DMS 273 (cell line): ENCODE measurements around the gene POLR2H.

Experiments used
- DNase-seq: peaks from one replicate; lab custom pipeline; 2025; ENCODE audit not compliant: unreplicated experiment; lab: John Stamatoyannopoulos, UW

POLR2H gene

DNA sequence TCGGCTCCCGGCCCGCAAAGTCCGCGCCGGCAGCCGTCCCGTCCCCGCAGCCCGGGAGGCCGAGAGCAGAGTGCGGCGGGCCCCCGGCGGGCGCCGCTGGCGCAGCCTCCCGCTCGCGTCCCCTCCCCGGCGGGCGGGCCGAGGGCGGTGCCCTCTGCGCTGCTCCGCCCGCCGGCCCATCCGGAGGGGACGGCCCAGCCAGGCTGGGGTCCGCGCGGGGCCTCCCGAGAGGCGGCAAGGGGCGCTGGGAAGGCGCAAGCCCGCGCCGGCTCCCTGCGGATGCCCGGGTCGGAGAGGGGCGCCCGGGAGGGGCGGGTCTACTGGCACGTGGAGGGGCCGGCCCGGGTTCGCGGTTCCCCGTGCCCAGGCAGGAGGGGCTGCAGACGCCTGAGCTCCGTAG lies at the start of gene POLR2H, which contains the start of gene CLCN2:
Gene POLR2H, plus strand, starts transcription at position 179 of the 400 bp plus-strand sequence. CDS start 1,783 bp downstream, outside the sequence.
Gene CLCN2, minus strand, starts transcription at position 74 of the 400 bp plus-strand sequence. CDS start 126 bp downstream, outside the sequence.
- DNase-seq, result peak; percentile 91

DNA sequence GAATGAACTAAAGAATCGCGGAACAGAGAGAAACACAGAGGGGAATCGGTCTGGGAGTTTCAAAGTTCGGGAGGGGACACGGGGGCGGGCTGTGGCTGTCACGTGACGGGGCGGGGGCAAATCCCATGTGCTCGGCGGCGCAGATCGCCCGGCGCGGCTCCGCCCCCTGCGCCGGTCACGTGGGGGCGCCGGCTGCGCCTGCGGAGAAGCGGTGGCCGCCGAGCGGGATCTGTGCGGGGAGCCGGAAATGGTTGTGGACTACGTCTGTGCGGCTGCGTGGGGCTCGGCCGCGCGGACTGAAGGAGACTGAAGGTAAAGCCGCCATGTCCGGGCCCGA lies 47.2 kb upstream of the POLR2H start, which contains the start of gene EIF4G1:
Gene EIF4G1, plus strand, starts transcription at position 244 of the 337 bp plus-strand sequence. CDS start 1,191 bp downstream, outside the sequence.
- DNase-seq, result peak; percentile 99

DNA sequence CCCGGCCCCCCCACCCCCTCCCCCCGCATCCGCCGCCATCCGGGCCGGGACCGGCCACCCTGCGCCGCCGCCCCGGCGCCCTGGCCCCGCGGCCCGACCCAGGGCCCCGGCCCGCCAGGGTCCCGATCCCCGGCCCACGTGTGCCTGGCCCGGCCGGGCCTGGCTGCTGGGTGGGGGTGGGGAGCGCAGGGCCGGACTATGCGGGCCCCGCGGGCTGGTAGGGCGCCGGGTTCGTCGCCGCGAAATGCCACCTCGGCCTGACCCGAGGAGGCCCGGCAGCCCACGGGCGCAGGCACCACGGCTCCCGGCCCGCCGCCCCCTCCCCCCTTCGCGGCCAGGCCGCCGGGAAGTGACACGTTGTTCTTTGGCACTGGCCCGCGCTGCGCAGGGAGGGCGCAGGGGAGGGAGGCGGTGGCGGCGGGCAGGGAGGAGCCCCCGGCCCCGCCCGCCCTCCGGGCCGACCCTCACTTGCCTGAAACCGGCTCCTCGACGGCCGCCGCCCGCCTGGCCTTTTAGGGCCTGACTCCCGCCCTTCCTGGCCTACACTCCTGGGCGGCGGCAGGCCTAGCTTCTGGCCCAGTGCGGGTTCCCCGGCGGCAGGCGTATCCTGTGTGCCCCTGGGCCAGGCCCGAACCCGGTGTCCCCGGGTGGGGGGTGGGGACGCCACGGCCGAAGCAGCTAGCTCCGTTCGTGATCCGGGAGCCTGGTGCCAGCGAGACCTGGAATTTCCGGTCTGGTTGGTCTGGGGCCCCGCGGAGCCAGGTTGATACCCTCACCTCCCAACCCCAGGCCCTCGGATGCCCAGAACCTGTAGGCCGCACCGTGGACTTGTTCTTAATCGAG lies 46.6 kb upstream of the POLR2H start:
- DNase-seq, result peak; percentile 86

DNA sequence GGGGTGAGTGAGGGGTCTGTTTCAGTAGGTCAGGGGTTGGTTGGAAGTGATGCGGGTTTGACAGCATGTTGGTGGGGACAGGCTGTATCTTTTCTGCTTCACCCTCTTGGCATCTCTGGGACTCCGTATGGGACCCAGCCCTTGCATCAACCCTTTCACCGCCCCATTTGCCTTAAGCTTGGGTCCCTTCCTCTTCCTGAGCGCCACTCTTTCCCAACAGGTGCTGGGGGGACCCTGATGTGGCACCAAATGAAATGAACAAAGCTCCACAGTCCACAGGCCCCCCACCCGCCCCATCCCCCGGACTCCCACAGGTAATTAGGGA lies 46.0 kb upstream of the POLR2H start:
- DNase-seq, result peak; percentile 67

DNA sequence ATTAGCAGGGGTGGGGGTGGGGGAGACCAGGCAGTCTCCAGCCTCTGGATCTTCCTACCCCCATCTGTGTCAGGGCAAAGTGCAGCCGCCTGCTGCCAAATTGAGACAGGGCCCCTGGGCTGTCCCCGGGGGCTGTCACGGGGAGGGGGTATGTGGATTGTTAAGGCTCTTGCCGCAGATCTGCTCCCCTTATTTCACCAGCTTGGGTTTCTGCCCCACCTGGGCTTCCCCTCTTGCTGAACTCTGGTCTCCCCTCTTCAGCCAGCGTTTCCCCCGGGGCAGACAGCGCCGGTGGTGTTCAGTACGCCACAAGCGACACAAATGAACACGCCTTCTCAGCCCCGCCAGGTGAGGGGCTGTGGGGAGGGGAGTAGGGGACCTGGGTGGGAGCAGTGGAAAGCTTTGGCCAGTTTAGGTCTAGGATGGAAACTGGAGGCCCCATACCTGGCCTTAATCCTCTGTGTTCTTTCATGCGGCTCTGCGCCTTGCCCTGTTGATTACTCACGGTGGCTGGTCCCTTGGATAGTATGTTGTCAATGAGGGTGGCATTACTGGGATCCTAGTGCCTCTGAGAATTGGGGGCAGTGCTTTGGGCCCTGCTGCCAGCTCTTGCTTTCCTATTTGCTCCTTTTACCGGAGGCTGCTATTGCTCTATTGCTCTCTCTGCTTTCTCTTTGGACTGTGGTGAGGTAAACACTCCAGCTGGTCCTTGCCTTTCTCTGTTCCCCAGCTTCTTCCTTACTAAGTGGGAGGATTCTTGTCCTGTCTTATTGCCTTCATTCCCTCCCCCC lies 45.4 kb upstream of the POLR2H start:
- DNase-seq, result no peak

DNA sequence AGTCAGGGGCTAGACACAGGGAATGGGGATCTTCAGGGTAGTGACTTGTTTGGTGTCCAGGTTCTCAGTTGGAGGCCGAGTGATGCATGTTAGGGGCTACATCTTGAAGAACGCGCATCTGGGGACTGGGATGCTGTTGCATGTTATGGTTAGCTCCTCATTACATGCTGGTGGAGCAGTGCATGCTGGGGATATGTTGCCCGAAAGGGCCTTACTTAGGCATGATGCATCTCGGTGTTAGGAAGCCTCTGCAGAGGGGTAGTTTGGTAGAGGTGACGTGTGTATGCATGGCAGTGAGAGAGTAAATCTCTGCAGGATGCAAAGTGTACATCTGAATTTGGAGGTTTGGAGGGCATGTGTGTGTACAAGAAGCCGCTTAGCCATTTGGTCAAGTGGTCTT lies 44.7 kb upstream of the POLR2H start:
- no peak for DNase-seq

DNA sequence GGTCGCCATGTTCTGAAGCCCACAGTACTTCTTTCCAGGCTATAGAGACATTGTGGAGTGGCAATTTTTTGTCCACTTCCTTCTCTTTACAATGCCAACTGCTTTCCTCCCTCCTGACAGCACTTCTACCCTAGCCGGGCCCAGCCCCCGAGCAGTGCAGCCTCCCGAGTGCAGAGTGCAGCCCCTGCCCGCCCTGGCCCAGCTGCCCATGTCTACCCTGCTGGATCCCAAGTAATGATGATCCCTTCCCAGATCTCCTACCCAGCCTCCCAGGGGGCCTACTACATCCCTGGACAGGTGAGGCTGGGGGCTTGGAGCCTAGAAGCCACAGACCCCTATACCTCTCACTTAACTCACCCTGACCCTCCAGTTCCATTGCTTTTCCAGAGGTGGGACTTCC lies 44.3 kb upstream of the POLR2H start:
- no peak for DNase-seq

DNA sequence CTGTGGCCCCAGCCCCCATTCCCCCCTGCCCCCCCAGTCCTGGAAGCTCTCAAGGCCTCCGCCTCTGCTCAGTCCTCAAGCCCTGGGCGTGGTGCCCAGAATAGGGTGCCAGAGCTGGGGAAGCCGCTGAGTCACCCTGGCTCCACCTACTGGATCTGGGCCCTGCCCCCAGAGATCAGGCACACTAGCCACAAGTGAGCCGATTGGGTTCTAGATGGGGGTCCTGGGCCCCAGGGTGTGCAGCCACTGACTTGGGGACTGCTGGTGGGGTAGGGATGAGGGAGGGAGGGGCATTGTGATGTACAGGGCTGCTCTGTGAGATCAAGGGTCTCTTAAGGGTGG lies 41.4 kb upstream of the POLR2H start:
- peak; percentile 98 for DNase-seq

DNA sequence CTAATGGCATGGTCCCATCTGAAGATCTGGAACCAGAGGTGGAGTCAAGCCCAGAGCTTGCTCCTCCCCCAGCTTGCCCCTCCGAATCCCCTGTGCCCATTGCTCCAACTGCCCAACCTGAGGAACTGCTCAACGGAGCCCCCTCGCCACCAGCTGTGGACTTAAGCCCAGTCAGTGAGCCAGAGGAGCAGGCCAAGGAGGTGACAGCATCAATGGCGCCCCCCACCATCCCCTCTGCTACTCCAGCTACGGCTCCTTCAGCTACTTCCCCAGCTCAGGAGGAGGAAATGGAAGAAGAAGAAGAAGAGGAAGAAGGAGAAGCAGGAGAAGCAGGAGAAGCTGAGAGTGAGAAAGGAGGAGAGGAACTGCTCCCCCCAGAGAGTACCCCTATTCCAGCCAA lies 39.8 kb upstream of the POLR2H start:
- DNase-seq, result no peak

DNA sequence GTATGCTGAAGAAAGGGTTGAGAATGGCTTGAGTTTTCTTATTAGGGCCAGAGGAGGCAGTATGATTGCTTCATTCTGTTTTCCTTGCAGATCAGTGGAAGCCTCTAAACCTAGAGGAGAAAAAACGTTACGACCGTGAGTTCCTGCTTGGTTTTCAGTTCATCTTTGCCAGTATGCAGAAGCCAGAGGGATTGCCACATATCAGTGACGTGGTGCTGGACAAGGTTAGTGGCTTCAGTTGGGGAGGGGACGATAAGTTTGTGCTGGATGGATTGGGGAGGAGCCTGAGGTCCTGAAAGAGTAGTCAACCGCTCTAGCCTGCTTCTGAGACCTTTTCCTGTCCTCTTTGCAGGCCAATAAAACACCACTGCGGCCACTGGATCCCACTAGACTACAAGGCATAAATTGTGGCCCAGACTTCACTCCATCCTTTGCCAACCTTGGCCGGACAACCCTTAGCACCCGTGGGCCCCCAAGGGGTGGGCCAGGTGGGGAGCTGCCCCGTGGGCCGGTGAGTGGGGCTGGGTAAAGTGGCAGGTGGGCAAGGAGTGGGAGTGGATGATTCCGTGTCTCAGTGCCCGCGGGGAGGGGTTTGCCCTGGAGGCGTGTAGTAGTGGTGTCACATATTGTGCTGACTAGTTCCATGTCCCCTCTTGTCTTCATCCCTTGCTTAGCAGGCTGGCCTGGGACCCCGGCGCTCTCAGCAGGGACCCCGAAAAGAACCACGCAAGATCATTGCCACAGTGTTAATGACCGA lies 38.6 kb upstream of the POLR2H start:
- no peak for DNase-seq

DNA sequence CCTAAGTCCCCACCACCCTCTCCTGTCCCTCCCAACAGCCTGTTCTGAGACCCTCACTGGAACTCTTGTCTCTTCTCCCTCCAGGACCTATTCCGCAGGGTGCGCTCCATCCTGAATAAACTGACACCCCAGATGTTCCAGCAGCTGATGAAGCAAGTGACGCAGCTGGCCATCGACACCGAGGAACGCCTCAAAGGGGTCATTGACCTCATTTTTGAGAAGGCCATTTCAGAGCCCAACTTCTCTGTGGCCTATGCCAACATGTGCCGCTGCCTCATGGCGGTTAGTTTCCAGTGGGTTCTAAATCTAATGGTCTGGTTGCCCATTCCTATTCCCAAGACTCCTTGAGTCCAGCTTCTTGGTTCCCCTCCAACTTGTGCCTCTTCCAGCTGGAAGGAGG lies 37.8 kb upstream of the POLR2H start:
- DNase-seq, result no peak

DNA sequence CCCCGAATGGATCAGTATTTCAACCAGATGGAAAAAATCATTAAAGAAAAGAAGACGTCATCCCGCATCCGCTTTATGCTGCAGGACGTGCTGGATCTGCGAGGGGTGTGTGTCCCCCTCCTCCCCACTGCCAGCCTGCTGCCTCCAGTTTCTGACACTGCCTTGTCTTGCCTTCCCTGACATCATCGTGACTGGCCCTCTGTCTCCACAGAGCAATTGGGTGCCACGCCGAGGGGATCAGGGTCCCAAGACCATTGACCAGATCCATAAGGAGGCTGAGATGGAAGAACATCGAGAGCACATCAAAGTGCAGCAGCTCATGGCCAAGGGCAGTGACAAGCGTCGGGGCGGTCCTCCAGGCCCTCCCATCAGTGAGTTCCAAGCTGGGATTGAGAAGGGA lies 36.2 kb upstream of the POLR2H start:
- DNase-seq, result no peak

DNA sequence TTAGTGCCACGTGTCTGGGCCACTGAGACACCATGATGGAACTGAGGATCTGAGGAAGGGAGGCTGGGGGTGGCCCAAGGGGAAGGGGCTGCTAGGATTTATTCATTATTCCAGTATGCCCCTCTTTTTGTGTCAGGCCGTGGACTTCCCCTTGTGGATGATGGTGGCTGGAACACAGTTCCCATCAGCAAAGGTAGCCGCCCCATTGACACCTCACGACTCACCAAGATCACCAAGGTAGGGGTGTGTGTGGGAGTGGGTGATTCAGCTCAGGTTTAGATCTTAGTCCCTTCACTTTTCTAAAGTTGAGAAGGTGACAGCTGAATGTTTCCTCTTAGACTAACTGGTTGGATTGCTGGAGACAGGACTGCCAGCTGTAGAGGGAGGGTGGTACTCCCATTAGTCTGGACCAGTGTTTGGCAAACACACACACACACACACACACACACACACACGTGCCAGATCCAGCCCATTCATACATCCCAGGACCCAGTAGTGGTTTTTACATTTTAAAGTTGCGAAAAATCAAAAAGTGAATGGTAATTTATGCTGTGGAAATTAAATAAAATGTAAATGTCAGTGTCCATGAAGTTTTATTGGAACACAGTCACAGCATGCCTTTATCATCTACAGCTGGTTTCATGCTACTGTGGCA lies 35.7 kb upstream of the POLR2H start:
- DNase-seq, result no peak

DNA sequence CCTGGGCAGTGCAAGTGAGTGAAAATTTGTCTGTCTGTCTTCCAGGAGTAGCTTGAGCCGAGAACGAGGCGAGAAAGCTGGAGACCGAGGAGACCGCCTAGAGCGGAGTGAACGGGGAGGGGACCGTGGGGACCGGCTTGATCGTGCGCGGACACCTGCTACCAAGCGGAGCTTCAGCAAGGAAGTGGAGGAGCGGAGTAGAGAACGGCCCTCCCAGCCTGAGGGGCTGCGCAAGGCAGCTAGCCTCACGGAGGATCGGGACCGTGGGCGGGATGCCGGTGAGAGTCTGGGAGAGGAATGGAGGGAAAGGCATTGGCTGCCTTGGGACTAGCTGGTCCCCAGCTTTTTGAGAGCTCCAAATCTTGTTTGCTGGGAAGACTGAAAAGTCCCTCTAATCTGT lies 34.3 kb upstream of the POLR2H start:
- no peak for DNase-seq

DNA sequence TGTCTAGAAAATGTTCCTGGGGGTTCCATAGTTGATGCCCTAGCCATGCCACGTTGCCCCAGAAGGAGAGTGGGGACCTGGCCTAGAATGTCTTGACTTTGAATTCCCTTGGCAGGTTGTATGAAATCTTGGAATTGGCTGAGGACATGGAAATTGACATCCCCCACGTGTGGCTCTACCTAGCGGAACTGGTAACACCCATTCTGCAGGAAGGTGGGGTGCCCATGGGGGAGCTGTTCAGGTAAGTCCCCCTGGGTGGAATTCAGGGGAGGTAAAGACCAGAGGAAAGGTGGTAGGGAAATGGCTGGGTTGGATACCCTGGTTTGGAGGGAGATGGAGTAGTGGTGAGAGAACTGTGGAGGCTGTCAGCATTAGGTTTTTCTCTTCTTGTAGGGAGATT lies 33.0 kb upstream of the POLR2H start:
- DNase-seq, result no peak

DNA sequence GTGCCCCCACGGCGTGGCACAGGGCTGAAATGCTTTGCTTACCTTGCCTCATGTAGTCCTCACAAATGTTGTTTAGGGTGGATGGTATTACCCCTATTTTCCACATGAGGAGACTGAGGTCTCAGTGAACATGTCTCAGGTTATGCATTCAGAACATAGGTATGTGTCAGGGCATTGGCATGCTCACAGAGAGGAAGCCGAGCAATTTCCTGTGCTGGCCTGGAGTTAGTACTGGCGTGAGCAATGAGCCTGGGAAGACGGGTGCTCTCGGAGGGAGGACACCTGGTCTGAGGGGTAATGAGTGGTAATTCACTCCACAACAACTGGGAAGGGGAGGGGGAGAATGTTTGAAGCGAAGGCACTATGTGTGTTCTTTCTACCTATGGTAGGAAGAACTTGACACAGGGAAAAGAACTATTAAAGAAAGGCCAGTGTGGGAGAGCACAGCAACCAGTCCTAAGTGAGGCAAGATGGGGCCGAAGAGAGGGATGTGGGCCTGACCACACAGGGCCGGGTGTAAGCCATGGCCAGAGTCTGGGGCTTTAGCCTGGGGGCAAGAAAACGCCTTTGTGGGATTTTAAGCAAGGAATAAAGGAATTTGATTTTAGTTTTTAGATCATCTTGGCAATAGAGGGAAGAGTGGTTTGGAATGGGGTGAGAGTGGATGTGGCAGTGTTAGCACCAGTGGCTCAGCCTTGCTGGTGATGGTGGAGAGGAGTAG lies 29.0 kb upstream of the POLR2H start:
- DNase-seq, result no peak

DNA sequence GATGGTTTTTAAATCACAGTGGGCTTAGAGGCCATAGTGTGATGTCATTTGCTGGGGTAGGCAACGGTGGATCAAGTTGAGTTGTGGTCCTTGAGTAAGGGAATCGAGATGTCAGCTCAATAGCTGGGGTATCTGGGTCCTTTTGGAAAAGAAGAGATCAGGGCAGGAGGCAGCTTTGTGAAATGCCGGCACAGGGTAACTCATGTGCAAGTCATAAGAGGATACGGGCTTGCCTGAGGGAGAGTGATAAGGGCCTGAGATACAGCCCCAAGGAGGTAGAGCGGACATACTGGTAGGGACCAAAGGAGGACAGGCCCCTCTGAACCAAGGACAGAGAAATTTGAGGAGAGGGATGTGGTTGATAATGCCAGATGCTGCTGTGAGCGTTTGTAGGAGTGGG lies 28.3 kb upstream of the POLR2H start:
- no peak for DNase-seq

DNA sequence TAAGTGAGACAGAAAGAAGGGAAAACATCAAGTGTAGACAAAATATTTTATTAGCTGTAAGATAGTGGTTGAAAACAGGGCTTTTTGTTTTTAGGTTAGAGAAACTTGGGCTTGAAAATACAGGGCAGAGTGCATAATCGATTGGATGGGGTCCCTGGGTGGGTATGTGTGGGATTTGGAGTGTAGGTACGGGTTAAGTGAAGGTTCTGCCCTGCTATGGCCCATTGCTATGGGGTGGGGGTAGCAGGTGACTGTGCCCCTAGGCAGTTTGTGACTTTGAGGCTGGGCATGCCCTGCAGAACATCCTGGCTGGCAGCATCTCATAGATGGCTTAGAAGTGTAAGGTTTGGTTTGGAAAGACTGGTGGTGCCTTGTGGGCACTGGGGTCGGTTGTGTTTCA lies 27.8 kb upstream of the POLR2H start:
- DNase-seq, result no peak

DNA sequence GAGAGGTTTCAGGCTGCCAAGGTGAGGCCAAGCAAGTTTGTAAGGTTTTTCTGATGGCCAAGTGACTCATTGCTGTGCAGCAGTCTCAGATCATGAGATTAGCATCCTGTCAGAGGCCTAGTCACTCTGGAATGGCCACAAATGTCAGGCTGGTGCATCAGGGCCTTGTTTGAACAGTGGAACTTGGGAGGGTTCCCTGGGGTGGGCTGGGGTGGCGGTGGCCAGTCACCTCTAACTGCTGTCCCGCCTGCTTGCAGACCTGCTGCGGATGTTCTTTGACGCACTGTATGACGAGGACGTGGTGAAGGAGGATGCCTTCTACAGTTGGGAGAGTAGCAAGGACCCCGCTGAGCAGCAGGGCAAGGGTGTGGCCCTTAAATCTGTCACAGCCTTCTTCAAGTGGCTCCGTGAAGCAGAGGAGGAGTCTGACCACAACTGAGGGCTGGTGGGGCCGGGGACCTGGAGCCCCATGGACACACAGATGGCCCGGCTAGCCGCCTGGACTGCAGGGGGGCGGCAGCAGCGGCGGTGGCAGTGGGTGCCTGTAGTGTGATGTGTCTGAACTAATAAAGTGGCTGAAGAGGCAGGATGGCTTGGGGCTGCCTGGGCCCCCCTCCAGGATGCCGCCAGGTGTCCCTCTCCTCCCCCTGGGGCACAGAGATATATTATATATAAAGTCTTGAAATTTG lies 26.9 kb upstream of the POLR2H start:
- DNase-seq, result peak; percentile 54

DNA sequence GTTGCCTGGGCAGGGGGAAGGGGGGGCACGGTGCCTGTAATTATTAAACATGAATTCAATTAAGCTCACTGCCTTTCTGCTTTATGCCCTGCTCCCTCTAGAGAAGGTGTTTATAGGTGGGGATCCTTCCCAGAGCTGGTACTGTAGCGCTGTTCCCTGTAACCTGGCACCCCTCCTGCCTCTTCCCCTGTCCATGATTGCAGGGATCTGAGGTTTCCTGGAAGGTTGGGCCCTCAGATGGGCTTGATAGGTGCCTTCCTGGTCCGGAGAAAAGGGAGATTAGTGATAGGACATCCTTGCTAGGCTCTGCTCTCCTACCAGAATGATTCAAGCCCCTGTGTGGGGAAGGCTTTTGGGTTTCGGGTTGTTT lies 26.2 kb upstream of the POLR2H start:
- peak; percentile 90 for DNase-seq
